Activated CD4-positive, CD25-positive, alpha-beta regulatory T cell treated with anti-CD3 and anti-CD28 coated beads, Interleukin-2, amount 50 U/mL, for 24 hours (primary cell): ENCODE measurements around the gene SWT1.

Source experiments
- ATAC-seq, 2 donors: fragments of 150-1000 bp; cut with Tn5 transposase; one replicate each; pipeline ENCODE4 v1.10.0; 2021; ENCODE audit warnings: mild to moderate bottlenecking in 1 of 2, moderate library complexity in 1 of 2

Gene SWT1

GRCh38 chr1:185322636-185323035 is 165.7 kb downstream of the SWT1 start:
- ATAC-seq: no peak

DNA sequence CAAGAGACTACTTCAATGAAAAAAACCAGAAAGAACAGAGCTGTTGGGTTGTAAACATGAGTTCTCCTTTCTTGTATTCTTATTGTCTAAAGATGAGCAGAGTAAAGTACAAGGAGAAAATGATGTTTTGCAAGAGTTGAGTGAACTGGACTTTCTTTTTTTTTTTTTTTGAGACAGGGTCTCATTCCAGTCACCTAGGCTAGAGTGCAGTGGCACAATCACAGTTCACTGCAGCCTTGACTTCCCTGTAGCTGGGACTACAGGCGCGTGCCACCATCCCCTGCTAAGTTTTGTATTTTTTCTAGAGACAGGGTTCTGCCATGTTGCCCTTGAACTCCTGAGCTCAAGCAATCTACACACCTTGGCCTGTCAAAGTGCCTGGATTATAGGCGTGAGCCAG is 167.2 kb downstream of the SWT1 start:
- ATAC-seq: no peak

- no peak for ATAC-seq
These were observed 168.4 kb downstream of the SWT1 start for GRCh38 chr1:185325413-185325812.

DNA sequence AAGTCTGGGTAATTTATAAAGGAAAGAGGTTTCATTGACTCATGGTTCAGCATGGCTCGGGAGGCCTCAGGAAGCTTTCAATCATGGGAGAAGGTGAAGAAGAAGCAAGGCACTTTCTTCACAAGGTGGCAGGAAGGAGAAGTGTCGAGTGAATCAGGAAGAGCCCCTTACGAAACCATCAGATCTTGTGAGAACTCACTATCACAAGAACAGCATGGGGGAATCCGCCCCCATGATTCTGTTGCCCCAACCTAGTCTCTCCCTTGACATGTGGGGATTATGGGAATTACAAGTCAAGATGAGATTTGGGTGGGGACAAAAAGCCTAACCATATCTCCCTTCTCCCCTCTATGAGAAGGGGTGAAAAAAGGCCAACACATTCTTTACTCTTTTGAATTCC is 171.3 kb downstream of the SWT1 start:
- ATAC-seq: no peak

DNA sequence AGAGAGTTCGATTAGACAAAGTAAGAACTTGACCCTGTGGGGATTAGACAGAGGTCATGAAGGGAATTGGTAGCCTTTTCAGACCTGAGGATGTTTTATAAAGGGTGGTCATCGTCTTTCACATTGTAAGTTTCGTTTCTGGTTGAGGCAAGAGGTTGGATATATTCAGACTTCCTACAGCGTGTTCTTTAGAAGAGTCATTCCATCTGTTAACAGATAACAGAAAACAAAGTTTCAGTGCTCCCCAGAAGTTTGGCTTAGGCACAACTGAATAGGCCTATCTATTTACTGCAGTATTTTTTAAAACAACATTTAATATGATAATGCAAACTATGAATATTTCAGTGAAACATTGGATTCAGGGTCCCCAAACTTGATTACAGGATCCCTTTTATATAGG is 177.2 kb downstream of the SWT1 start:
- ATAC-seq: no peak

DNA sequence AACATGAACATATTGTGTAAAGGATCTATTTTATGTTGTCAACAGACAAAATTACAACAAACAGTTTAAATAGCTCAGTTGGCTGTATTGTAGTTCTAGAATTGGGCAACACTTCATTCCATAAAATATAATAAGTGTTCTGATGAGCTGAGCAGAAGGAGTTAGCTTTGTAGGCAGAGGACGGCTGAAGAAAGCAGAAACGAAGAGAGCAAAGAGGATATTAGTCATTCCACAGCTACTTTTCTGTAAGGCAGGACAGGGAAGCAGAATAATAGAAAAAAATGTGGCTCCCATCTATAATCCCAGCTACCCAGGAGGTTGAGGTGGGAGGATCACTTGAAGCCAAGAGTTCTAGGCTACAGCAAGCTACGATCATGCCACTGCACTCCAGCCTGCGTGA is 180.3 kb downstream of the SWT1 start:
- ATAC-seq: no peak

- peak; percentile 69 to 86 for ATAC-seq
These were observed 182.0 kb downstream of the SWT1 start for GRCh38 chr1:185338719-185339622.

DNA sequence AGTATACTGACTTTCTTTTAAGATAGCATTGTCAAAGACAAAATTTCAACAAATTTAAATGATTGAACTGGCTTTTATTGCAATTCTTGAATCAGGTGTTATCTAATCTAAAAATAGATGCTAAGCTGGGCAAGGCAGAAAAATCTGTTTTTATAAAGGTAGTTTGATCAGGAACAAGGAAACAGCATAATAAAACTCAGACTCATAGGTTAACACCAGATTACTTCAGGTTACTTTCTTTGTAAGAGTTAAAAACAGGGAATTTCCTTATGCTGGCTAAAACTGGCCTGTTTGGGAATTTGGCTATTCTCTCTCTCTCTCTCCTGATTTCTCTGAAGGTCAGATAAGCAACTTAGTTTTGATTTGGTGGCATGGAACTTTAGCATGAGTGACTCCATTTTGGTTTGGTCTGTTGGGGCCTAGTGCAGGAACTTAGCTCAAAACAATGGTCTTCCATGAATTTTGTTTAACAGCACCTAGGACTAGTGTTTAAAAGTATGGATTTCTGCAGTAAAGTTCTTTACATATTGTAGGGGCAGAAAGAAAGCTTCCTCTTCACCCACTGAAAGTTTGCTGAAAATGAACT is 184.3 kb downstream of the SWT1 start:
- ATAC-seq: no peak
